Mesenchymal stem cell (in vitro differentiated cells and primary cell): ENCODE data around the gene AMELX.

Source experiments
- small RNA-seq: library from polyadenylated mRNA; stranded (forward); fragments of <200 nt; extraction: miRNeasy Mini kit (QIAGEN cat#:217004); gene quantifications from one replicate; pipeline ENCODE3, GENCODE V24; 2013; ENCODE audit warnings: low read depth

The AMELX gene

Small RNA genes lying within 50 kb of the gene (small RNA-seq; reads per million reads assigned to genes)
- gene MIR548AX, result 2.3 reads per million
